OCI-LY3 (cell line): ENCODE measurements around the gene HSBP1L1.

Source experiments
- H2AFZ ChIP-seq: fragments of 200-600, 300-600 bp; shearing (Covaris generic); 2 replicates; pipeline ENCODE4 v1.6.0; 2014; ENCODE audit warnings: antibody characterized with exemption, low read depth, low read length
- H3K27ac ChIP-seq: fragments of 200-600, 300-600 bp; sonication (generic); 2 replicates; pipeline ENCODE4 v1.5.1; 2014; ENCODE audit warnings: mild to moderate bottlenecking, low read length, moderate library complexity, mixed read lengths
- H3K27me3 ChIP-seq: fragments of 200-600, 300-600 bp; sonication (generic); 2 replicates; pipeline ENCODE4 v1.6.1; 2014; ENCODE audit warnings: low read depth, low read length, mixed read lengths
- H3K36me3 ChIP-seq: fragments of 200-600, 300-600 bp; sonication (generic); replicated peaks from 2 replicates; pipeline ENCODE3; 2014; ENCODE audit warnings: low read depth, low read length, mixed read lengths
- H3K4me1 ChIP-seq: fragments of 300-600, 200-600 bp; sonication (generic); 2 replicates; pipeline ENCODE4 v1.6.1; 2014; ENCODE audit warnings: low read length, mixed read lengths
- H3K4me2 ChIP-seq: fragments of 200-600, 300-600 bp; sonication (generic); 2 replicates; pipeline ENCODE4 v1.6.1; 2014; ENCODE audit warnings: low read length, mixed read lengths
- H3K4me3 ChIP-seq: fragments of 300-600, 200-600 bp; sonication (generic); 2 replicates; pipeline ENCODE4 v1.5.1; 2014; ENCODE audit warnings: antibody characterized with exemption, mild to moderate bottlenecking, low read length, moderate library complexity
- H3K79me2 ChIP-seq: fragments of 300-600, 200-600 bp; shearing (Covaris generic); 2 replicates; pipeline ENCODE4 v1.6.1; 2014; ENCODE audit warnings: mild to moderate bottlenecking, low read length, mixed read lengths
- H3K9ac ChIP-seq: fragments of 300-600, 200-600 bp; shearing (Covaris generic); 2 replicates; pipeline ENCODE4 v1.6.0; 2014; ENCODE audit warnings: mild to moderate bottlenecking, low read length, moderate library complexity
- H3K9me3 ChIP-seq: fragments of 200-600, 300-600 bp; shearing (Covaris generic); 2 replicates; pipeline ENCODE4 v1.6.1; 2014; ENCODE audit warnings: low read length, mixed read lengths; ENCODE audit not compliant: insufficient read depth
- H4K20me1 ChIP-seq: fragments of 200-600, 300-600 bp; sonication (generic); 2 replicates; pipeline ENCODE4 v1.6.1; 2016; ENCODE audit warnings: low read length, mixed read lengths; ENCODE audit not compliant: insufficient read depth
- CTCF ChIP-seq: fragments of 200-600, 300-600 bp; sonication (generic); IDR thresholded peaks from 2 replicates; pipeline ENCODE4 v1.5.1; 2014; ENCODE audit warnings: antibody characterized with exemption, low read length, low read depth
- EZH2phosphoT487 ChIP-seq: fragments of 200-600 bp; shearing (Covaris generic); IDR thresholded peaks from 2 replicates; pipeline ENCODE4 v1.6.1; 2018; ENCODE audit warnings: antibody characterized with exemption, mixed run types, low read depth

Gene HSBP1L1

GRCh38 chr18:79932907-79933306, 31.5 kb upstream of the HSBP1L1 start:
- Histone ChIP-seq H3K4me3 (no peak overlapping the region), H2AFZ (no peak overlapping the region), H3K9me3 (peaks cover 43% of the 10 kb centered on the region), H4K20me1 (peaks cover 36% of the 10 kb centered on the region), H3K9ac (no peak overlapping the region), H3K36me3 (peaks cover 96% of the 10 kb centered on the region), H3K79me2 (peaks cover 83% of the 10 kb centered on the region), H3K27me3 (no peaks in the 10 kb centered on the region), H3K27ac (no peak overlapping the region), H3K4me2 (no peak overlapping the region), H3K4me1 (no peaks in the 10 kb centered on the region)
- TF ChIP-seq EZH2phosphoT487 (no peak), CTCF (no peak)

- peaks cover 33% of the 10 kb centered on the region for H4K20me1 ChIP-seq
- no peaks in the 10 kb centered on the region for H3K27me3 ChIP-seq
- no peak overlapping the region for H3K9ac ChIP-seq
- no peak overlapping the region for H2AFZ ChIP-seq
- no peaks in the 10 kb centered on the region for H3K4me1 ChIP-seq
- no peak overlapping the region for H3K4me3 ChIP-seq
- H3K27ac ChIP-seq = no peak overlapping the region
- no peak overlapping the region for H3K4me2 ChIP-seq
- H3K79me2 ChIP-seq = peaks cover 83% of the 10 kb centered on the region
- TF ChIP-seq CTCF (no peak), EZH2phosphoT487 (no peak)
- peaks cover 92% of the 10 kb centered on the region for H3K36me3 ChIP-seq
- H3K9me3 ChIP-seq = peaks cover 43% of the 10 kb centered on the region
Measured at GRCh38 chr18:79933765-79934164, 30.7 kb upstream of the HSBP1L1 start.

- Histone ChIP-seq H2AFZ (no peak overlapping the region), H3K4me3 (no peak overlapping the region), H3K9me3 (peaks cover 38% of the 10 kb centered on the region), H3K36me3 (peaks cover 88% of the 10 kb centered on the region), H3K9ac (no peak overlapping the region), H4K20me1 (peaks cover 29% of the 10 kb centered on the region), H3K4me2 (no peak overlapping the region), H3K79me2 (peaks cover 81% of the 10 kb centered on the region), H3K4me1 (no peaks in the 10 kb centered on the region), H3K27ac (no peak overlapping the region), H3K27me3 (no peaks in the 10 kb centered on the region)
- TF ChIP-seq CTCF (no peak; the same call in 1 of the 2 replicates), EZH2phosphoT487 (no peak)
Measured at GRCh38 chr18:79934311-79935097, 29.9 kb upstream of the HSBP1L1 start.

- Histone ChIP-seq H3K27ac (no peak overlapping the region), H3K79me2 (peaks cover 81% of the 10 kb centered on the region), H2AFZ (no peak overlapping the region), H3K9me3 (peaks cover 33% of the 10 kb centered on the region), H3K9ac (no peak overlapping the region), H3K36me3 (peaks cover 86% of the 10 kb centered on the region), H4K20me1 (peaks cover 34% of the 10 kb centered on the region), H3K27me3 (no peaks in the 10 kb centered on the region), H3K4me1 (no peaks in the 10 kb centered on the region), H3K4me3 (no peak overlapping the region), H3K4me2 (no peak overlapping the region)
- TF ChIP-seq CTCF (no peak), EZH2phosphoT487 (no peak)
Measured at GRCh38 chr18:79935098-79935480, 29.4 kb upstream of the HSBP1L1 start.
